HEK293T (cell line): ENCODE measurements around the gene FBXL17.

Experiments used
- BHLHE40 ChIP-seq: fragments of 450-650 bp; IDR thresholded peaks from 2 replicates; pipeline ENCODE4 v1.6.1; 2016; ENCODE audit warnings: mild to moderate bottlenecking, moderate library complexity, borderline replicate concordance
- ELF4 ChIP-seq: fragments of 450-650 bp; IDR thresholded peaks from 2 replicates; pipeline ENCODE4 v1.6.1; 2017; ENCODE audit warnings: antibody characterized with exemption
- FOXM1 ChIP-seq: fragments of 450-650 bp; IDR thresholded peaks from 2 replicates; pipeline ENCODE4 v1.6.1; 2017; ENCODE audit warnings: mild to moderate bottlenecking, borderline replicate concordance
- HDGF ChIP-seq: fragments of 450-650 bp; IDR thresholded peaks from 2 replicates; pipeline ENCODE4 v1.6.1; 2017; ENCODE audit warnings: antibody characterized with exemption, borderline replicate concordance
- L3MBTL2 ChIP-seq: fragments of 450-650 bp; conservative IDR thresholded peaks from 2 replicates; pipeline ENCODE4 v1.6.1; 2016; ENCODE audit warnings: mild to moderate bottlenecking
- NFRKB ChIP-seq: fragments of 450-650 bp; IDR thresholded peaks from 2 replicates; pipeline ENCODE4 v1.6.1; 2016; ENCODE audit warnings: mild to moderate bottlenecking, moderate library complexity
- SP1 ChIP-seq: fragments of 450-650 bp; IDR thresholded peaks from 2 replicates; pipeline ENCODE4 v1.6.1; 2017
- TARDBP ChIP-seq: fragments of 450-650 bp; IDR thresholded peaks from 2 replicates; pipeline ENCODE4 v1.6.1; 2016

- TF ChIP-seq TARDBP (no peak), FOXM1 (no peak), HDGF (no peak), ELF4 (no peak), BHLHE40 (no peak), SP1 (no peak), NFRKB (no peak), L3MBTL2 (no peak)
Observed at GRCh38 chr5:108003178-108003577, 378.7 kb downstream of the FBXL17 start.
